Immature natural killer cell (primary cell): Measurements from ENCODE around the gene THOC7. TPM values are rescaled to one million over a fixed set of nuclear protein-coding genes. Genes with fewer than 3 reads are reported as not detected.

Experiments
- DNase-seq, 3 donors: peaks; one replicate each; pipeline ENCODE4 v3.0.0; 2022; ENCODE audit warnings: mixed read lengths in 1 of 3
- H3K27ac Mint-ChIP-seq, 6 donors: one replicate each; pipeline ENCODE4 v1.8.0; 2020; ENCODE audit warnings: mixed read lengths in 6 of 6, mild to moderate bottlenecking in 5 of 6, inconsistent platforms in 4 of 6, moderate library complexity in 3 of 6
- H3K27me3 Mint-ChIP-seq, 3 donors: one replicate each; pipeline ENCODE4 v1.8.0; 2020 to 2021; ENCODE audit warnings: low read depth in 3 of 3, mild to moderate bottlenecking in 3 of 3, mixed read lengths in 3 of 3, moderate library complexity in 3 of 3, inconsistent platforms in 1 of 3
- H3K36me3 Mint-ChIP-seq, 3 donors: one replicate each; pipeline ENCODE4 v1.8.0; 2020; ENCODE audit warnings: mixed read lengths in 3 of 3, inconsistent platforms in 2 of 3, mild to moderate bottlenecking in 2 of 3
- H3K4me1 Mint-ChIP-seq, 2 donors: one replicate each; pipeline ENCODE4 v1.8.0; 2020; ENCODE audit warnings: inconsistent platforms in 2 of 2, mild to moderate bottlenecking in 2 of 2, mixed read lengths in 2 of 2, moderate library complexity in 1 of 2
- H3K4me3 Mint-ChIP-seq, 5 donors: one replicate each; pipeline ENCODE4 v1.8.0; 2020; ENCODE audit warnings: mild to moderate bottlenecking in 5 of 5, mixed read lengths in 5 of 5, inconsistent platforms in 3 of 5, moderate library complexity in 3 of 5
- H3K9me3 Mint-ChIP-seq, 6 donors: one replicate each; pipeline ENCODE4 v1.8.0; 2020; ENCODE audit warnings: mild to moderate bottlenecking in 6 of 6, mixed read lengths in 6 of 6, inconsistent platforms in 4 of 6, moderate library complexity in 3 of 6
- polyA plus RNA-seq, 3 donors: library from polyadenylated mRNA; unstranded; fragments of 300-500 nt; fragmentation: Illumina TruSeq; gene quantifications; one replicate each; pipeline ENCODE4 v1.2.3, GENCODE V29; 2021

Gene THOC7
- polyA plus RNA-seq, 3 donors from 2014 or later = 92.0 to 133 (median 98.0) TPM

DNA sequence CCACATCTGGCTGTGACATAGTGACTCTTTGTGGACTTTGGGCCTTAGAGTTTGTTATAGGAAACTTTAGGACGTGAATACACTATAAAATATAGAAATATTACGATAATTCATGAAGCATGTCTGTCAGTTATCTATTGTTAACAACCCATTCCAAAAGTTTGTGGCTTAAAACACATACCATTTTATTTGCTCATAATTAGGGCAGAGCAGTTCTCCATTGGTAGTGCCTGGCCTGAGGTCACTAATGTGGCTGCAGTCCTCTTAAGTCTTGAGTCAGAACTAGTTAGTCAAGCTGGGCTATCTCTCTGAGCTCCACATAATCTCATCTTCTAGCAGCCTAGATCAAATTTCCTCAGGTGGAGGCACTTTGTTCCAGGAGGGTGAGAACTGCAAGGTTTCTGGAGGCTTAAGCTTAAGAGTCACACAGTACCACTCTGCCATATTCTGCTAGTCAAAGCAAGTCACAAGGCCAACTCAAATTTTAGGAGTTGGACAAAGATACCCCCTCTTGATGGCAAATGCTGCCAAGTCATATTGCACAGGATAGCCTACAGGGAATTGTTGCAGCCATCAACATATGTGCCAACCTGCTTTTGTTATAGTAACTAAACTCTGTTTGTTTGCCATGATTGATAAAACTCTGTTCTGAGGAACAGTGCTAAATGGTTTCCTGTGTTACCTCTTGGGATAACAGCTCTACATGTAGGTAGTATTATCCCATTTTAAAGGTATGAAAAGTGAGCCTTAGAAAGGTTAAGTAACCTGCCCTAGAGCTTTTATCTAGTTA is 8.7 kb upstream of the THOC7 start:
- no peaks in the 10 kb centered on the region for H3K9me3 Mint-ChIP-seq

GRCh38 chr3:63870615-63871005 is 7.0 kb upstream of the THOC7 start:
- Mint-ChIP-seq H3K27ac (no peak overlapping the region), H3K36me3 (peaks cover 0 to 6% (median 0%) of the 10 kb centered on the region in 3 donors), H3K4me1 (peaks cover 40 to 94% of the 10 kb centered on the region in 2 donors), H3K27me3 (no peaks in the 10 kb centered on the region), H3K9me3 (no peaks in the 10 kb centered on the region), H3K4me3 (no peak overlapping the region)
- no peak for DNase-seq

More for the DNA sequence above, 8.7 kb upstream of the THOC7 start:
- peaks cover 48 to 93% of the 10 kb centered on the region in 2 donors for H3K4me1 Mint-ChIP-seq
- no peak overlapping the region for H3K4me3 Mint-ChIP-seq
- DNase-seq = no peak
- H3K27ac Mint-ChIP-seq = peak overlapping the region in 1 of 6 donors; percentile 38
- H3K27me3 Mint-ChIP-seq = no peaks in the 10 kb centered on the region
- peaks cover 0 to 4% (median 0%) of the 10 kb centered on the region in 3 donors for H3K36me3 Mint-ChIP-seq

DNA sequence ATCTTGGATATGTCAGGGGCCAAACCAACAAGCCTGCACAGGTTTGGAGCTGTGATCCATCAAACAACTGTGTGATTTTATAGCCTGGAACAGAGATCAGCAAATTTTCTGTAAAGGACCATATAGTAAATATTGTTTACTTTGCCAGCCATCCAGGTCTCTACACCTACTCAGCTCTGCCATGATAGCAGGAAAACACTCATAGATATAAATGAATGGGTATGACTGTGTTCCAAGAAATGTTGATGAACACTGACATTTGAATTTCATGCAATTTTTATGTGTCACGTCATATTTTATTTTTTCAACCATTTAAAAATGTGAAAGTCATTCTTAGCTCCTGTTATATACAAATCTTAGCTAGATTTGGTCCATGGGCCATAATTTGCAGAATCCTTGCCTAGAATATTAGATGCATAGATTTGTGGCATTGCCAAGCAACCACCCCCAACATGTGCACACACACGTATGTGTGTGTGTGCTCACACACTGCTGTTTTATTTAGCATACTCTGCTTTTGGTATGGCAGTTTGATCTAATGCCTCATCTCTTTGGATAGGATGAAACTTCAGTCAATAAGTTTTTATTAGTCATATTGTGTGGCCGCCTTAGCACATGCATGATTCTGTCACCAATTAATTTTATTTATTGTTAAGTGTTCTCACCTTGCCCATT is 6.5 kb upstream of the THOC7 start:
- no peaks in the 10 kb centered on the region for H3K9me3 Mint-ChIP-seq
- DNase-seq = no peak
- no peak overlapping the region for H3K4me3 Mint-ChIP-seq
- H3K27ac Mint-ChIP-seq = no peak overlapping the region
- peaks cover 38 to 94% of the 10 kb centered on the region in 2 donors for H3K4me1 Mint-ChIP-seq
- H3K27me3 Mint-ChIP-seq = peaks cover 0 to 4% (median under 1%) of the 10 kb centered on the region in 3 donors
- peaks cover 0 to 2% (median 0%) of the 10 kb centered on the region in 3 donors for H3K36me3 Mint-ChIP-seq

GRCh38 chr3:63867225-63867624 is 3.6 kb upstream of the THOC7 start:
- peaks cover 34 to 83% of the 10 kb centered on the region in 2 donors for H3K4me1 Mint-ChIP-seq
- H3K27me3 Mint-ChIP-seq = peaks cover 3 to 18% (median 16%) of the 10 kb centered on the region in 3 donors
- peak overlapping the region in 4 of 6 donors; percentile 20 to 71 (median 52) for H3K27ac Mint-ChIP-seq
- H3K9me3 Mint-ChIP-seq = no peaks in the 10 kb centered on the region
- H3K36me3 Mint-ChIP-seq = peaks cover 0 to 2% (median 0%) of the 10 kb centered on the region in 3 donors
- H3K4me3 Mint-ChIP-seq = no peak overlapping the region
- DNase-seq = no peak

GRCh38 chr3:63864965-63865327 is 1.3 kb upstream of the THOC7 start:
- H3K4me1 Mint-ChIP-seq = peaks cover 37 to 81% of the 10 kb centered on the region in 2 donors
- H3K9me3 Mint-ChIP-seq = no peaks in the 10 kb centered on the region
- peaks cover 0 to 2% (median 0%) of the 10 kb centered on the region in 3 donors for H3K36me3 Mint-ChIP-seq
- peaks cover 5 to 18% (median 16%) of the 10 kb centered on the region in 3 donors for H3K27me3 Mint-ChIP-seq
- peak overlapping the region; percentile 84 to 95 (median 91) for H3K27ac Mint-ChIP-seq
- DNase-seq = no peak
- peak overlapping the region; percentile 91 to 95 (median 93) for H3K4me3 Mint-ChIP-seq

DNA sequence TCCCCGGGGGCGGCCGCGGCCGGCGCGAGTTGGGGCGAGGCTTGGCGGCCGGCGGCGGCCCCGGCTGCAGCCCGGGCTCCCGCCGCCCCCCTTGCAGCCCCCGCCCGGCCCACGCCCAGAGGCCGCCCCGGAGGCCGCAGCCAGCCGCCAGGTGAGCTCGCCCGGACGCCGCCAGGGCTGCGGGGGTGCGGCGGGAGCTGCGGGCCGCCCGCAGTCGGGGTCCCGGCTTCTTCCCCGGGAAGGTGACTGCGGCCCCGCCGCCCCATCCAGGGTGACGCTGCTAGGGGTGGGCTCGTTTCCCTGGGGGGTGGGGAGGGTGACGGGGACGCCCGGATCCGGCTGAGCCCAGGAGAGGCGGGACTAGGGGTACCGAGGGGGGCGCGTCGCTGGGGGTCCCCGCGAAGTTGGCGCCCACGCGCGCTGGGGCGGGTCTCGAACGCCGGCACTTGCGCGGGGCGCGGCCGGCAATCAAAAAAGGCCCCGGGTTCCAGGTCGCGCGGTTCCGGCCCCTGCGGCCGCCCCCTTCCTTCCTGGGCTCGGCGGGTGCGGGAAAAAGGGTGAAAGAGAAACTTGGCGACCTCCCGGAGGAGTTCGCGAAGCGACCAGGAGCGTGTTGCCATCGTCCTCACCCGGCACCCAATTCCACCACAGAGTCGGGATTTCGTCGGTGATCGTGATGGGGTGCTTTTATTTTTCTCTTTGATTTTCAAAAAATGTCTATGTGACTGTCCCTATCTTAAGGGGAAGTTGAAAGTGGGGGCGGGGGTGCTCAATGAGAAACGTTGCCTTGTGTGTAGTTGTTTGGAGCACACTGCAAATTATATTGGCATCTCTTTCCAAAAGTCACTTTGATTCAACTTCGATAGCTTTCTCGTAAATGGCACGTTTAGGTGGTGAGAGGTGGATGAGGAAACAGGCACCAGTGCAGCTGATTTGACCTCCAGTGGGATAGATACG is 681 bp upstream of the THOC7 start:
- Mint-ChIP-seq H3K4me3 (peak overlapping the region; percentile 91 to 95 (median 93)), H3K36me3 (peaks cover 0 to 2% (median 0%) of the 10 kb centered on the region in 3 donors), H3K9me3 (no peaks in the 10 kb centered on the region), H3K27me3 (peaks cover 5 to 18% (median 16%) of the 10 kb centered on the region in 3 donors), H3K4me1 (peaks cover 37 to 78% of the 10 kb centered on the region in 2 donors), H3K27ac (peak overlapping the region; percentile 84 to 95 (median 91))
- peak; percentile 47 to 51 (median 48) for DNase-seq

- Mint-ChIP-seq H3K4me1 (peaks cover 37 to 66% of the 10 kb centered on the region in 2 donors), H3K36me3 (peaks cover 0 to 2% (median 0%) of the 10 kb centered on the region in 3 donors), H3K9me3 (no peaks in the 10 kb centered on the region), H3K4me3 (peak overlapping the region; percentile 86 to 92 (median 87)), H3K27ac (peak overlapping the region; percentile 76 to 94 (median 80)), H3K27me3 (peaks cover 5 to 18% (median 16%) of the 10 kb centered on the region in 3 donors)
- DNase-seq = no peak
These were observed 828 bp downstream of the THOC7 start for GRCh38 chr3:63862804-63863149.

DNA sequence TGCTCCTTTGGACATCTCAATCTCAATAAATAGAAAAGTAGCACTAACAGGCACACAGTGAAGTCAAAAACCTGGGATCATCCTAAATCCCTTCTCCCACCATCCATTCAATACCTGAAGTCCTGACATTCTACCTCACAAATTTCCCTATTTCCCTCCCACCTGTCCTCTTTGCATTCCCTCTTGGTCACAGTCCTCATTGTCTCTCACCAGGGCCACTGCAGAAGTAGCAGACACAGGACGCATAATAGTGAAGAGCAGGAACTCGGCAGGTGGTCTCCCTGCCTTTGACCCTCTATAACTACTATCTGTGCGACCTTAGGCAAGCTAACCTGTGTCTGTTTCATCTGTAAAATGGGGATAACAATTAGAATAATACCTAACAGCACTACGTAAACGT is 2.3 kb downstream of the THOC7 start:
- no peak for DNase-seq
- H3K27ac Mint-ChIP-seq = peak overlapping the region in 4 of 6 donors; percentile 3 to 85 (median 10)
- no peak overlapping the region for H3K4me3 Mint-ChIP-seq
- no peaks in the 10 kb centered on the region for H3K36me3 Mint-ChIP-seq
- no peaks in the 10 kb centered on the region for H3K9me3 Mint-ChIP-seq
- H3K27me3 Mint-ChIP-seq = peaks cover 5 to 18% (median 16%) of the 10 kb centered on the region in 3 donors
- peaks cover 36 to 72% of the 10 kb centered on the region in 2 donors for H3K4me1 Mint-ChIP-seq

- Mint-ChIP-seq H3K27me3 (peaks cover 5 to 18% (median 16%) of the 10 kb centered on the region in 3 donors), H3K4me1 (peaks cover 33 to 72% of the 10 kb centered on the region in 2 donors), H3K36me3 (no peaks in the 10 kb centered on the region), H3K9me3 (no peaks in the 10 kb centered on the region), H3K27ac (peak overlapping the region in 4 of 6 donors; percentile 12 to 58 (median 39)), H3K4me3 (no peak overlapping the region)
- DNase-seq = no peak
These were observed 2.8 kb downstream of the THOC7 start for GRCh38 chr3:63860776-63861175.

DNA sequence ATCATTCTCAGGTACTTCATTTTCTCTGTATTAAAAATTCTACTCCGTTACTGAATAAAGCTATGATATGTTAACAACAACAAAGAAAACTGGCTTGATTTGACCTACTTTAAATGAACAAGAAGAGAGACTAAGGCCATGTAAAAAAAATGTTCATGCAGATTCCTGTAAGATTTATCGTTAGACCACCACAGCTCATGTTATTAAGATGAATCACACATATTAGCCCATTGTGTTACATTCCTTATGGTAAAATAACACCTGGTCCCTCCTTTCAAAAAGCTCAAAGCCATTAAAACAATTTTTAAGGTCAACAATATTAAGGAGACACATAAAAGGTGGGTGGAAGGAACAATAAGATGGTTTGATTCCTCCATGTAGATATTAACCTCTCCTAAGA is 6.3 kb downstream of the THOC7 start:
- Mint-ChIP-seq H3K27me3 (peaks cover 0 to 2% (median 0%) of the 10 kb centered on the region in 3 donors), H3K4me3 (no peak overlapping the region), H3K27ac (peak overlapping the region in 1 of 6 donors; percentile 62), H3K9me3 (no peaks in the 10 kb centered on the region), H3K4me1 (peaks cover 18 to 57% of the 10 kb centered on the region in 2 donors), H3K36me3 (no peaks in the 10 kb centered on the region)
- DNase-seq = no peak

- peak overlapping the region in 1 of 6 donors; percentile 43 for H3K27ac Mint-ChIP-seq
- DNase-seq = no peak
These were observed 8.2 kb downstream of the THOC7 start for GRCh38 chr3:63855333-63855940.

GRCh38 chr3:63853106-63853505 is 10.5 kb downstream of the THOC7 start:
- no peak overlapping the region for H3K27ac Mint-ChIP-seq
- DNase-seq = no peak
- no peaks in the 10 kb centered on the region for H3K36me3 Mint-ChIP-seq
- no peaks in the 10 kb centered on the region for H3K27me3 Mint-ChIP-seq
- no peak overlapping the region for H3K4me3 Mint-ChIP-seq
- H3K4me1 Mint-ChIP-seq = peaks cover 10 to 41% of the 10 kb centered on the region in 2 donors
- no peaks in the 10 kb centered on the region for H3K9me3 Mint-ChIP-seq

More at GRCh38 chr3:63855333-63855940, 8.2 kb downstream of the THOC7 start:
- Mint-ChIP-seq H3K9me3 (no peaks in the 10 kb centered on the region), H3K4me3 (no peak overlapping the region), H3K36me3 (no peaks in the 10 kb centered on the region), H3K27me3 (no peaks in the 10 kb centered on the region), H3K4me1 (peaks cover 8 to 47% of the 10 kb centered on the region in 2 donors)

- no peak overlapping the region for H3K27ac Mint-ChIP-seq
- no peaks in the 10 kb centered on the region for H3K27me3 Mint-ChIP-seq
- no peak overlapping the region for H3K4me3 Mint-ChIP-seq
- DNase-seq = no peak
- no peaks in the 10 kb centered on the region for H3K9me3 Mint-ChIP-seq
- H3K36me3 Mint-ChIP-seq = no peaks in the 10 kb centered on the region
- peaks cover 6 to 27% of the 10 kb centered on the region in 2 donors for H3K4me1 Mint-ChIP-seq
These were observed 12.3 kb downstream of the THOC7 start for GRCh38 chr3:63851287-63851686.
